ENCODE results near the gene MSX1. TPM values are rescaled to one million over a fixed set of nuclear protein-coding genes. Genes with fewer than 3 reads are reported as not detected.

Gene MSX1
- total and polyA plus RNA-seq, 2 of the 8 experiments (the other 6 are each of a cell fraction or from before 2014, with no cell fraction given) = 0.47 TPM; not detected in 1

GRCh38 chr4:4901877-4902276 is 42.4 kb downstream of the MSX1 start:
- H2AFZ ChIP-seq (ENCODE audit: low read length) = no peak overlapping the region
- no peak overlapping the region for H3K9ac ChIP-seq (replicated peaks in 1 of 4; ENCODE audit: extremely low read depth in 1 of 4, low read depth in 3 of 4, low read length in 3 of 4)
- H2AK5ac ChIP-seq (ENCODE audit: low read depth, low read length) = no peak overlapping the region
- DNase-seq (ENCODE audit: low read depth in 1 of 2, low spot score in 2 of 2) = no peak
- 46% methylated on average over 2 of the region's 2 CpGs; no CpG with 5 or more reads in 1 of the 2 experiments for WGBS, 2 experiments (ENCODE audit: extremely low coverage in 1 of 2, insufficient coverage in 1 of 2, insufficient read length in 1 of 2, insufficient replicate concordance in 2 of 2, low coverage in 1 of 2, low lambda C conversion rate in 2 of 2, missing lambda C conversion rate in 1 of 2)
- FAIRE-seq = peak; percentile 36
- H3K18ac ChIP-seq (ENCODE audit: extremely low read depth, low read length) = no peak overlapping the region
- no peaks in the 10 kb centered on the region for H4K20me1 ChIP-seq (replicated peaks in 1 of 2; ENCODE audit: control insufficient read depth in 1 of 2, insufficient read depth in 2 of 2, low read length in 2 of 2)
- no peak overlapping the region for H2BK5ac ChIP-seq (ENCODE audit: low read depth, low read length)
- no peak overlapping the region for H4K5ac ChIP-seq (ENCODE audit: insufficient read length, low read depth, low read length)
- no peaks in the 10 kb centered on the region for H3K23me2 ChIP-seq (ENCODE audit: low read depth, low read length)
- peaks cover 0 to 6% (median 2%) of the 10 kb centered on the region in 4 experiments; a peak in 4 of 7 replicates for H3K27me3 ChIP-seq (replicated peaks in 1 of 4; ENCODE audit: control insufficient read depth in 3 of 4, extremely low read depth in 1 of 4, insufficient read depth in 3 of 4, low read length in 3 of 4)
- no peak overlapping the region for H3K4ac ChIP-seq (replicated peaks; ENCODE audit: insufficient read length, low read depth, low read length)
- H3K4me3 ChIP-seq (ENCODE audit: extremely low read depth in 1 of 4, insufficient read depth in 2 of 4, low read depth in 3 of 4, low read length in 4 of 4) = no peak overlapping the region
- ChIA-PET POLR2A (ENCODE audit: partially characterized antibody) (no interaction called here), CTCF (ENCODE audit: partially characterized antibody) (interaction anchor here (0.7 to 2.0 kb wide), 5 partner anchors 9 to 395 kb away, joined by 3 to 5 read pairs (median 4); no protein-coding TSS in a partner anchor)
- no peak overlapping the region for H2BK120ac ChIP-seq (replicated peaks; ENCODE audit: low read depth, low read length)
- H3K36me3 ChIP-seq (ENCODE audit: control insufficient read depth in 2 of 4, insufficient read depth in 4 of 4, low read length in 3 of 4) = no peaks in the 10 kb centered on the region
- no peaks in the 10 kb centered on the region for H3K4me1 ChIP-seq (replicated peaks in 1 of 4; ENCODE audit: control insufficient read depth in 3 of 4, insufficient read depth in 4 of 4, low read length in 3 of 4)
- H3K79me2 ChIP-seq (ENCODE audit: control insufficient read depth in 1 of 2, insufficient read depth in 2 of 2, low read length in 2 of 2) = no peaks in the 10 kb centered on the region
- no peak overlapping the region for H3K4me2 ChIP-seq (ENCODE audit: insufficient read depth in 1 of 2, low read depth in 2 of 2, low read length in 2 of 2)
- no peak overlapping the region for H2BK20ac ChIP-seq (ENCODE audit: low read length)
- no peak overlapping the region for H2BK15ac ChIP-seq (ENCODE audit: low read length)
- no peak overlapping the region for H3K14ac ChIP-seq (ENCODE audit: insufficient read length)
- H3K56ac ChIP-seq (replicated peaks; ENCODE audit: insufficient read length, low read depth, low read length) = no peak overlapping the region
- H4K8ac ChIP-seq (ENCODE audit: extremely low read depth, insufficient read depth, low read length) = no peak overlapping the region
- H3K23ac ChIP-seq (ENCODE audit: insufficient read length) = no peak overlapping the region
- no peaks in the 10 kb centered on the region for H3K79me1 ChIP-seq (ENCODE audit: low read depth, low read length)
- H2BK12ac ChIP-seq (ENCODE audit: low read depth, low read length) = no peak overlapping the region
- no peak overlapping the region for H3K27ac ChIP-seq (ENCODE audit: low read depth, low read length)
- H3K9me3 ChIP-seq (ENCODE audit: insufficient read depth in 2 of 2, low read depth in 1 of 2, low read length in 1 of 2) = no peaks in the 10 kb centered on the region
- no peak overlapping the region for H4K91ac ChIP-seq (replicated peaks; ENCODE audit: insufficient read length, low read length)
- TF ChIP-seq KDM5A (IDR thresholded peaks at IDR 0.05; ENCODE audit: low read length) = no peak
- TF ChIP-seq SP2 (IDR thresholded peaks at IDR 0.05; ENCODE audit: low read length) = no peak
- no peak for TF ChIP-seq GTF2F1 (IDR thresholded peaks at IDR 0.05; ENCODE audit: borderline replicate concordance, low read depth, low read length)
- peak; percentile 58 to 63 (median 62) for TF ChIP-seq CTCF (IDR thresholded peaks at IDR 0.05; ENCODE audit: control extremely low read depth in 1 of 3, insufficient read depth in 1 of 3, low read depth in 1 of 3, low read length in 3 of 3)
- no peak for TF ChIP-seq POU5F1 (IDR thresholded peaks at IDR 0.05; ENCODE audit: low read depth, low read length)
- TF ChIP-seq JUND (IDR thresholded peaks at IDR 0.05; ENCODE audit: low read length) = no peak
- no peak for TF ChIP-seq CTBP2 (IDR thresholded peaks at IDR 0.05; ENCODE audit: borderline replicate concordance, insufficient read depth, insufficient read length, low read length)
- TF ChIP-seq BRCA1 (IDR thresholded peaks at IDR 0.05; ENCODE audit: low read depth, low read length) = no peak
- TF ChIP-seq SIRT6 (IDR thresholded peaks at IDR 0.05; ENCODE audit: low read length) = no peak
- no peak for TF ChIP-seq KDM4A (IDR thresholded peaks at IDR 0.05; ENCODE audit: low read depth, low read length, severe bottlenecking)
- TF ChIP-seq RBBP5 (IDR thresholded peaks at IDR 0.05; ENCODE audit: borderline replicate concordance, low read depth, low read length) = no peak
- no peak for TF ChIP-seq CBX5 (IDR thresholded peaks at IDR 0.05; ENCODE audit: low read depth, low read length)
